Ascending aorta (tissue), 2 donors: ENCODE measurements around the gene HHLA2. TPM values are rescaled to one million over a fixed set of nuclear protein-coding genes. Genes with fewer than 3 reads are reported as not detected.

ENCODE experiments used
- DNase-seq, 2 donors: peaks; one replicate each; pipeline ENCODE4 v3.0.0-alpha.2; 2019; ENCODE audit warnings: low spot score in 2 of 2
- H3K27ac ChIP-seq, 2 donors: fragments of 200-600 bp; sonication (generic); one replicate each; pipeline ENCODE4 v1.5.1; 2016 to 2017; ENCODE audit warnings: mild to moderate bottlenecking in 1 of 2
- H3K27me3 ChIP-seq: fragments of 200-600 bp; sonication (generic); one replicate; pipeline ENCODE4 v1.5.1; 2017
- H3K36me3 ChIP-seq, 2 donors: fragments of 200-600 bp; sonication (generic); one replicate each; pipeline ENCODE4 v1.5.1; 2016
- H3K4me1 ChIP-seq, 2 donors: fragments of 200-600 bp; sonication (generic); one replicate each; pipeline ENCODE4 v1.5.1; 2016 to 2017; ENCODE audit warnings: mild to moderate bottlenecking in 1 of 2
- H3K4me3 ChIP-seq, 2 donors: fragments of 200-600 bp; sonication (generic); one replicate each; pipeline ENCODE4 v1.5.1; 2016 to 2017; ENCODE audit warnings: mild to moderate bottlenecking in 1 of 2
- H3K9me3 ChIP-seq, 2 donors: fragments of 200-600 bp; sonication (generic); one replicate each; pipeline ENCODE4 v1.5.1; 2016
- CTCF ChIP-seq, 3 experiments: fragments of 200-600 bp in 2 of 3; fragments of 450-650 bp in 1 of 3; sonication (generic) in 2 of 3; IDR thresholded peaks; one replicate each; pipeline ENCODE4 v1.5.1; 2016 to 2019; ENCODE audit warnings: antibody characterized with exemption in 3 of 3, mild to moderate bottlenecking in 1 of 3, moderate library complexity in 1 of 3
- intact Hi-C: fragments of 100-400 bp; cut with DNase I; formaldehyde crosslinking; loops from one replicate; pipeline ENCODE4 v1.15.1; 2023
- total RNA-seq: library from RNA; depleted of rRNA; stranded (reverse); fragments of >200 nt; gene quantifications from one replicate; pipeline ENCODE4 v1.1.0, GENCODE V29; 2016

HHLA2 gene
- total RNA-seq, 1 donor from 2014 or later = not detected

GRCh38 chr3:108315767-108316301 lies 19.5 kb downstream of the HHLA2 start:
- intact Hi-C loops = no loop called here
- H3K4me3 ChIP-seq = no peak overlapping the region
- H3K4me1 ChIP-seq = no peaks in the 10 kb centered on the region

GRCh38 chr3:108319428-108320082 lies 23.2 kb downstream of the HHLA2 start:
- no peak overlapping the region for H3K27ac ChIP-seq
- intact Hi-C loops = no loop called here
- no peaks in the 10 kb centered on the region for H3K36me3 ChIP-seq
- H3K4me1 ChIP-seq = no peaks in the 10 kb centered on the region
- no peak for TF ChIP-seq CTCF (IDR thresholded peaks at IDR 0.05)
- H3K27me3 ChIP-seq = no peaks in the 10 kb centered on the region
- no peak for DNase-seq
- no peak overlapping the region for H3K4me3 ChIP-seq
- no peaks in the 10 kb centered on the region for H3K9me3 ChIP-seq

More at GRCh38 chr3:108315767-108316301, 19.5 kb downstream of the HHLA2 start:
- Histone ChIP-seq H3K36me3 (no peaks in the 10 kb centered on the region), H3K27ac (no peak overlapping the region), H3K27me3 (no peaks in the 10 kb centered on the region), H3K9me3 (no peaks in the 10 kb centered on the region)
- DNase-seq = no peak
- no peak for TF ChIP-seq CTCF (IDR thresholded peaks at IDR 0.05)

GRCh38 chr3:108320746-108321350 lies 24.5 kb downstream of the HHLA2 start:
- intact Hi-C loops = no loop called here
- Histone ChIP-seq H3K27me3 (no peaks in the 10 kb centered on the region), H3K9me3 (no peaks in the 10 kb centered on the region), H3K27ac (no peak overlapping the region), H3K4me3 (no peak overlapping the region), H3K4me1 (no peaks in the 10 kb centered on the region), H3K36me3 (no peaks in the 10 kb centered on the region)
- DNase-seq = no peak
- TF ChIP-seq CTCF (IDR thresholded peaks at IDR 0.05) = no peak

- no peak for TF ChIP-seq CTCF (IDR thresholded peaks at IDR 0.05)
- H3K36me3 ChIP-seq = no peaks in the 10 kb centered on the region
- no peaks in the 10 kb centered on the region for H3K9me3 ChIP-seq
- intact Hi-C loops = no loop called here
- H3K27me3 ChIP-seq = no peaks in the 10 kb centered on the region
- no peak for DNase-seq
- no peak overlapping the region for H3K27ac ChIP-seq
- no peaks in the 10 kb centered on the region for H3K4me1 ChIP-seq
- no peak overlapping the region for H3K4me3 ChIP-seq
Observed at GRCh38 chr3:108322352-108322751, 26.0 kb downstream of the HHLA2 start.

- TF ChIP-seq CTCF (IDR thresholded peaks at IDR 0.05) = no peak
- no peak for DNase-seq
- Histone ChIP-seq H3K27me3 (no peaks in the 10 kb centered on the region), H3K36me3 (no peaks in the 10 kb centered on the region), H3K4me3 (no peak overlapping the region), H3K27ac (no peak overlapping the region), H3K9me3 (no peaks in the 10 kb centered on the region), H3K4me1 (no peaks in the 10 kb centered on the region)
- intact Hi-C loops = no loop called here
Observed at GRCh38 chr3:108324177-108324576, 27.8 kb downstream of the HHLA2 start.
